Measurements from ENCODE around the gene ACER3. TPM values are rescaled to one million over a fixed set of nuclear protein-coding genes. Genes with fewer than 3 reads are reported as not detected.

The ACER3 gene
- total RNA-seq, 1 experiment from 2014 or later: 10.7 TPM

GRCh38 chr11:77062924-77063323, 202.2 kb downstream of the ACER3 start:
- no peaks in the 10 kb centered on the region for H4K20me1 ChIP-seq (ENCODE audit: insufficient read depth, low read depth, low read length)
- no peaks in the 10 kb centered on the region for H3K79me2 ChIP-seq (ENCODE audit: low read length)
- H3K9me2 ChIP-seq (replicated peaks; ENCODE audit: insufficient read depth, low read length): no peaks in the 10 kb centered on the region

GRCh38 chr11:77063407-77063806, 202.7 kb downstream of the ACER3 start:
- no peak for DNase-seq
- H3K9me3 ChIP-seq (ENCODE audit: low read length): no peaks in the 10 kb centered on the region
- H3K36me3 ChIP-seq (ENCODE audit: insufficient read depth, low read length): no peaks in the 10 kb centered on the region
- H4K20me1 ChIP-seq (ENCODE audit: insufficient read depth, low read depth, low read length): no peaks in the 10 kb centered on the region
- no peak overlapping the region for H3K4me3 ChIP-seq (ENCODE audit: low read length)
- no peaks in the 10 kb centered on the region for H3K27me3 ChIP-seq (ENCODE audit: low read length)
- no peak overlapping the region for H3K9ac ChIP-seq (ENCODE audit: low read length)
- no peak overlapping the region for H3K4me2 ChIP-seq (ENCODE audit: low read depth, low read length, poor library complexity, severe bottlenecking)
- peaks cover 14% of the 10 kb centered on the region for H3K4me1 ChIP-seq (ENCODE audit: low read length)
- H3K9me2 ChIP-seq (replicated peaks; ENCODE audit: insufficient read depth, low read length): no peaks in the 10 kb centered on the region
- H3K79me2 ChIP-seq (ENCODE audit: low read length): no peaks in the 10 kb centered on the region
- H3K27ac ChIP-seq (ENCODE audit: low read length): no peak overlapping the region
- no peak overlapping the region for H2AFZ ChIP-seq (ENCODE audit: low read length)

More at GRCh38 chr11:77062924-77063323, 202.2 kb downstream of the ACER3 start:
- Histone ChIP-seq H3K27me3 (ENCODE audit: low read length) (no peaks in the 10 kb centered on the region), H3K4me2 (ENCODE audit: low read depth, low read length, poor library complexity, severe bottlenecking) (no peak overlapping the region), H3K9ac (ENCODE audit: low read length) (no peak overlapping the region), H3K9me3 (ENCODE audit: low read length) (no peaks in the 10 kb centered on the region), H3K4me3 (ENCODE audit: low read length) (no peak overlapping the region), H3K4me1 (ENCODE audit: low read length) (peaks cover 14% of the 10 kb centered on the region), H3K36me3 (ENCODE audit: insufficient read depth, low read length) (no peaks in the 10 kb centered on the region), H3K27ac (ENCODE audit: low read length) (no peak overlapping the region), H2AFZ (ENCODE audit: low read length) (no peak overlapping the region)
- DNase-seq: no peak

DNA sequence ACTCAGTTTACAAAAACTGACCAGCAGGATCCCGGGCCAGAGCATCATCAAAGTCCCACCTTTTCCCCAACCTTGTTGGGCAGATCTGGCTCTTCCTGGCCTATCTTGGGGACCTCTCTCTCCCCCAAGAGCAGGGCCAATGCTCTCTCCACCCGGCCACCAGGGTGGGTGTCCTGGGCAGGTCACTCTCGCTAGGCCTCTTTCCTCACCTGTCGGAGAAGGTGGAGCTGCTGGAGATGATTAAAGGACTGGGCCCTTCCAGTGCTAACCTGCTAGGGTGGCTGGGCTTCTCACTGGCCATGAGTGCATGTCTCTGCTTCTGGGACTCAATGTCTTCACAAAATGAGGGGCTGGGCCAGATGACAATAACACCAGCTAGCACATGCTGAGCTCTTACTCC, 203.1 kb downstream of the ACER3 start:
- H4K20me1 ChIP-seq (ENCODE audit: insufficient read depth, low read depth, low read length): no peaks in the 10 kb centered on the region; the same call in 1 of the 2 replicates
- no peak overlapping the region for H3K9ac ChIP-seq (ENCODE audit: low read length)
- peaks cover 14% of the 10 kb centered on the region for H3K4me1 ChIP-seq (ENCODE audit: low read length)
- no peaks in the 10 kb centered on the region for H3K9me2 ChIP-seq (replicated peaks; ENCODE audit: insufficient read depth, low read length)
- H3K9me3 ChIP-seq (ENCODE audit: low read length): no peaks in the 10 kb centered on the region
- H3K36me3 ChIP-seq (ENCODE audit: insufficient read depth, low read length): no peaks in the 10 kb centered on the region
- H3K27me3 ChIP-seq (ENCODE audit: low read length): no peaks in the 10 kb centered on the region
- H3K79me2 ChIP-seq (ENCODE audit: low read length): no peaks in the 10 kb centered on the region
- no peak overlapping the region for H3K4me3 ChIP-seq (ENCODE audit: low read length)
- H2AFZ ChIP-seq (ENCODE audit: low read length): no peak overlapping the region
- DNase-seq: no peak
- H3K4me2 ChIP-seq (ENCODE audit: low read depth, low read length, poor library complexity, severe bottlenecking): no peak overlapping the region
- H3K27ac ChIP-seq (ENCODE audit: low read length): no peak overlapping the region

- Histone ChIP-seq H3K4me3 (ENCODE audit: low read length) (no peak overlapping the region), H3K9me2 (replicated peaks; ENCODE audit: insufficient read depth, low read length) (no peaks in the 10 kb centered on the region), H3K27ac (ENCODE audit: low read length) (no peak overlapping the region), H3K79me2 (ENCODE audit: low read length) (no peaks in the 10 kb centered on the region), H3K27me3 (ENCODE audit: low read length) (no peaks in the 10 kb centered on the region), H3K4me2 (ENCODE audit: low read depth, low read length, poor library complexity, severe bottlenecking) (no peak overlapping the region), H2AFZ (ENCODE audit: low read length) (no peak overlapping the region), H3K36me3 (ENCODE audit: insufficient read depth, low read length) (no peaks in the 10 kb centered on the region), H4K20me1 (ENCODE audit: insufficient read depth, low read depth, low read length) (no peaks in the 10 kb centered on the region; the same call in 1 of the 2 replicates), H3K9ac (ENCODE audit: low read length) (no peak overlapping the region), H3K9me3 (ENCODE audit: low read length) (no peaks in the 10 kb centered on the region), H3K4me1 (ENCODE audit: low read length) (peaks cover 14% of the 10 kb centered on the region)
- DNase-seq: no peak
Observed at GRCh38 chr11:77064648-77065217, 204.0 kb downstream of the ACER3 start.

GRCh38 chr11:77065878-77066228, 205.1 kb downstream of the ACER3 start:
- no peaks in the 10 kb centered on the region for H3K79me2 ChIP-seq (ENCODE audit: low read length)
- H2AFZ ChIP-seq (ENCODE audit: low read length): peak overlapping the region; percentile 97
- peak overlapping the region; percentile 83 for H3K4me2 ChIP-seq (ENCODE audit: low read depth, low read length, poor library complexity, severe bottlenecking)
- no peaks in the 10 kb centered on the region for H3K27me3 ChIP-seq (ENCODE audit: low read length)
- peak overlapping the region; percentile 75 for H3K9ac ChIP-seq (ENCODE audit: low read length)
- H3K4me1 ChIP-seq (ENCODE audit: low read length): peaks cover 14% of the 10 kb centered on the region
- H4K20me1 ChIP-seq (ENCODE audit: insufficient read depth, low read depth, low read length): no peaks in the 10 kb centered on the region; the same call in 1 of the 2 replicates
- H3K9me2 ChIP-seq (replicated peaks; ENCODE audit: insufficient read depth, low read length): no peaks in the 10 kb centered on the region
- no peaks in the 10 kb centered on the region for H3K36me3 ChIP-seq (ENCODE audit: insufficient read depth, low read length)
- H3K27ac ChIP-seq (ENCODE audit: low read length): no peak overlapping the region
- no peaks in the 10 kb centered on the region for H3K9me3 ChIP-seq (ENCODE audit: low read length)
- peak overlapping the region; percentile 70 for H3K4me3 ChIP-seq (ENCODE audit: low read length)
- DNase-seq: peak; percentile 49

GRCh38 chr11:77066229-77067042, 205.7 kb downstream of the ACER3 start, which contains the start of gene CAPN5:
TSS of gene CAPN5 (plus strand) at chr11:77066971. CDS start at chr11:77084887, 17,916 bp downstream.
- Histone ChIP-seq H3K79me2 (ENCODE audit: low read length) (no peaks in the 10 kb centered on the region), H3K9me2 (replicated peaks; ENCODE audit: insufficient read depth, low read length) (no peaks in the 10 kb centered on the region), H4K20me1 (ENCODE audit: insufficient read depth, low read depth, low read length) (no peaks in the 10 kb centered on the region; the same call in 1 of the 2 replicates), H2AFZ (ENCODE audit: low read length) (peak within 1 kb of the TSS; percentile 97), H3K9me3 (ENCODE audit: low read length) (no peaks in the 10 kb centered on the region), H3K9ac (ENCODE audit: low read length) (peak within 1 kb of the TSS; percentile 75), H3K4me3 (ENCODE audit: low read length) (peak within 1 kb of the TSS; percentile 70), H3K4me1 (ENCODE audit: low read length) (peaks cover 14% of the 10 kb centered on the region), H3K36me3 (ENCODE audit: insufficient read depth, low read length) (no peaks in the 10 kb centered on the region), H3K27ac (ENCODE audit: low read length) (no peak within 1 kb of the TSS), H3K27me3 (ENCODE audit: low read length) (no peaks in the 10 kb centered on the region), H3K4me2 (ENCODE audit: low read depth, low read length, poor library complexity, severe bottlenecking) (peak within 1 kb of the TSS; percentile 83)
- DNase-seq: peak; percentile 95

DNA sequence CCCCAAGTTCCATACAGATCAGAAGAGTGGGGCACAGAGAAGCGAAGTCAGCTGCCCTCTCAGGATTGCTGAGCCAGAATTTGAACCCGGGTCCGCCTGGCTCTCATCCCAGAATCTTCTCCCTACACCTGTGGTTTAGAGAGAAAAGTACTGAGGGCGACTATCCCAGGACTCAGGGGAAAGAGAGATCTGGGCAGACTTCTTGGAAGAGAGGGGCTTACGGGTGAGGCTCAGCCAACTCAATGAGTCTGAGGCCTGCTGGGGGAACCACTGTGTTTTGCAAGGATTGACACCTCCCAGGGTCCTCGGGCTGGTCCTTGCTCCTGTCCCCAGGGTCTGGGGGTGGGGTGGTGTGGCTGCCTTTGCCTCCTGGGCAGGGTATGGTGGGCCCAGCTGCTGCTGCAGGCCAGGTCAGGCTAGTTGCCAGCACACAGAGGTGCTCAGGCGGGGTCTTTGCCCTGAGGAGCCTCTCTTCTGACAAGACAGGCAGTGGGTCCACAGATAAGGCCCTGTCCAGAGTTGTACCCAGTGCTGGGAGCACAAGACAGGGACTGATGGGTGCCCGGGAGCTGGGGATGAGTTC, 207.2 kb downstream of the ACER3 start:
- no peaks in the 10 kb centered on the region; the same call in 1 of the 2 replicates for H4K20me1 ChIP-seq (ENCODE audit: insufficient read depth, low read depth, low read length)
- H3K36me3 ChIP-seq (ENCODE audit: insufficient read depth, low read length): no peaks in the 10 kb centered on the region
- H3K79me2 ChIP-seq (ENCODE audit: low read length): no peaks in the 10 kb centered on the region
- H3K4me1 ChIP-seq (ENCODE audit: low read length): peaks cover 14% of the 10 kb centered on the region
- H3K9me3 ChIP-seq (ENCODE audit: low read length): no peaks in the 10 kb centered on the region
- H3K27ac ChIP-seq (ENCODE audit: low read length): no peak overlapping the region
- DNase-seq: no peak
- H2AFZ ChIP-seq (ENCODE audit: low read length): no peak overlapping the region
- H3K27me3 ChIP-seq (ENCODE audit: low read length): no peaks in the 10 kb centered on the region
- H3K9me2 ChIP-seq (replicated peaks; ENCODE audit: insufficient read depth, low read length): no peaks in the 10 kb centered on the region
- H3K4me2 ChIP-seq (ENCODE audit: low read depth, low read length, poor library complexity, severe bottlenecking): no peak overlapping the region
- no peak overlapping the region for H3K9ac ChIP-seq (ENCODE audit: low read length)
- no peak overlapping the region for H3K4me3 ChIP-seq (ENCODE audit: low read length)

All from Karpas-422 (cell line).